Measurements from ENCODE around the gene C1orf185.

C1orf185 gene

DNA sequence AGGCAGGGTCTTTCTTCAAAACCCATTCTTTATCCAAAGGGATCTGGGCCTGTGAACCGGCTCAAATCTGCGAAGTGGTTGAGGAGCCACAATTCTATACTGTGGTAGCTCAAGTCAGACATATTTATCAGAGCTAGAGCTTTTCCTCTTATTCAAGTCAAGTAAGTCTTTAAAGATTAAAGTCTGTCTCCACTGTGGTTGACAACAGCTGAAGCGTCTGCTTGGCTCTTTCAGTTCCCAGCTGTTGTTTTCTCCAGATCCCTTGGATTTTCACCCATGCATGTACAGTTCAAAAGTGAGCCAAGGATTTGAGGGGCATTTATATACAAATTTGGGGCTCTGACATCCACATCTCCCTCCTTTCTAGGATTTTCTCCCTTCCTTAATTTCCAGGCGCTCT lies 66.9 kb downstream of the C1orf185 start:
- TF ChIP-seq, protein P1, sequence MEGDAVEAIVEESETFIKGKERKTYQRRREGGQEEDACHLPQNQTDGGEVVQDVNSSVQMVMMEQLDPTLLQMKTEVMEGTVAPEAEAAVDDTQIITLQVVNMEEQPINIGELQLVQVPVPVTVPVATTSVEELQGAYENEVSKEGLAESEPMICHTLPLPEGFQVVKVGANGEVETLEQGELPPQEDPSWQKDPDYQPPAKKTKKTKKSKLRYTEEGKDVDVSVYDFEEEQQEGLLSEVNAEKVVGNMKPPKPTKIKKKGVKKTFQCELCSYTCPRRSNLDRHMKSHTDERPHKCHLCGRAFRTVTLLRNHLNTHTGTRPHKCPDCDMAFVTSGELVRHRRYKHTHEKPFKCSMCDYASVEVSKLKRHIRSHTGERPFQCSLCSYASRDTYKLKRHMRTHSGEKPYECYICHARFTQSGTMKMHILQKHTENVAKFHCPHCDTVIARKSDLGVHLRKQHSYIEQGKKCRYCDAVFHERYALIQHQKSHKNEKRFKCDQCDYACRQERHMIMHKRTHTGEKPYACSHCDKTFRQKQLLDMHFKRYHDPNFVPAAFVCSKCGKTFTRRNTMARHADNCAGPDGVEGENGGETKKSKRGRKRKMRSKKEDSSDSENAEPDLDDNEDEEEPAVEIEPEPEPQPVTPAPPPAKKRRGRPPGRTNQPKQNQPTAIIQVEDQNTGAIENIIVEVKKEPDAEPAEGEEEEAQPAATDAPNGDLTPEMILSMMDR (IDR thresholded peaks at IDR 0.05) = no peak

DNA sequence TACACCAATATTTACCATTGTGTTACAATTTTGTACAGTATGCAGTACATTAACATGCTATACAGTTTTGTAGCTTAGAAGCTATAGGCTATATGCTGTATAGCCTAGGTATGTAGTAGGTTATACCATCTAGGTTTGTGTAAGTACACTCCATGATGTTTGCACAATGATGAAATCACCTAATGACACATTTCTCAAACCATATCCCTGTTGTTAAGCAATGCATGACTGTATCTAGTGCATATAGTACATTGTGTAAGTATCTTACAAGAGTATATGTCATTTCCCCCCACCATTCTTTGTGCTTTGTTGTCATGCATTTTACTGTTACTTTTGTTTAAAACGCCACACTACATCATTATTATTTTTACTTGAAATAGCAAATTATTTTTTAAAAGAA lies 68.3 kb downstream of the C1orf185 start:
- TF ChIP-seq, protein P1 (IDR thresholded peaks at IDR 0.05) = no peak

DNA sequence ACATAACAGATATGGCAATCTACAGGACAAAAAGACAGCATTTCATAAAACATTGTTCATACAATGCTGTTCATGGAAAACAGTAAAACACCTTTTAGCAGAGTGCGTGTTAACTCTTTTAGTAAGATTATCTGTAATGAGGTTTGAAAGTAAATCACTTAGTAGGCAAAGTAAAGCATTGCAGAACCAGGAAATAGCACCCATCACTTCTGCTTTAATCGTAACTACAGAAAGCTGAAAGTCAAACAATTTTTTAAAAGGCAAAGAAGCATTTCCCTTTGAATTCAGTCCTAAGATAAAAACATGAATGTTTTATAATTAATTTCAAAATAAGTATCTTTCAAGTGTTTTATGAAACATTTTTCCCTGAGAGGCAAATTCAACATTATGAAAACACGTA lies 70.8 kb downstream of the C1orf185 start:
- TF ChIP-seq, protein P1 (IDR thresholded peaks at IDR 0.05) = no peak

DNA sequence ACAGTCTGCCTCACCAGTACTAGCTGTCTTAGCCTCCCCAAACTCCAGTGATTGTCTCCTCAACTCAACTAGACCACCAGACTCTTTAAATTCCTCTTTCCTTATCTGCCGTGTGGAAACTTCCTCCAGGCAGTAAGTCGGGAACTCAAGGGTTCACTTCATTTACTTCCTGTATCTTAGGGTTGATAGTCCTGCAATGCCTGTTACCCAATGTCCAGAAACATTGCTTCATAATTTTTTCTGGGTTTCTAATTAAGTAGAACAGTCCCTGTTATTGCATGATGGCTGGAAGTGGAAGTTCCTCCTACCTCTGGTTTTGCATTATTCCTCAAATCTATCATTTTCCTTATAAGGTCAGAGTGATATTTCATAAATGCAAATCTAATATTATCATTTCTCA lies 73.2 kb downstream of the C1orf185 start:
- TF ChIP-seq, protein P1 (IDR thresholded peaks at IDR 0.05) = no peak

DNA sequence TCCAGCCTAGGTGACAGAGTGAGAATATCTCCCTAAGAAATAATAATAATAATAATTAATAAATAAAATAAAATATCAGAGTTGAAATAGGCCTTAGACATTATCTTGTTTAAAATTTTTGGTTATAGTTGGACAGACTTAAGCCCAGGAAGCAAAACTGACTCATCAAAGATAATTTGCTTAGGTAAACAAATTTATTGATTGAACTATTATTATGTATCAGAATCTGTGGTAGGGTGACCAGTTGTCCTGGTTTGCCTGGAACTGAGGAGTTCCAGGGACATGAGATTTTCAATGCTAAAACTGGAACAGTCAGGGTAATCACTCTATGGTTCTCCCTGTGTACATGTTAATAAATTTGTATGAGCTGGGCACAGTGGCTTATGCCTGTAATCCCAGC lies 86.2 kb downstream of the C1orf185 start:
- TF ChIP-seq, protein P1 (IDR thresholded peaks at IDR 0.05) = no peak

DNA sequence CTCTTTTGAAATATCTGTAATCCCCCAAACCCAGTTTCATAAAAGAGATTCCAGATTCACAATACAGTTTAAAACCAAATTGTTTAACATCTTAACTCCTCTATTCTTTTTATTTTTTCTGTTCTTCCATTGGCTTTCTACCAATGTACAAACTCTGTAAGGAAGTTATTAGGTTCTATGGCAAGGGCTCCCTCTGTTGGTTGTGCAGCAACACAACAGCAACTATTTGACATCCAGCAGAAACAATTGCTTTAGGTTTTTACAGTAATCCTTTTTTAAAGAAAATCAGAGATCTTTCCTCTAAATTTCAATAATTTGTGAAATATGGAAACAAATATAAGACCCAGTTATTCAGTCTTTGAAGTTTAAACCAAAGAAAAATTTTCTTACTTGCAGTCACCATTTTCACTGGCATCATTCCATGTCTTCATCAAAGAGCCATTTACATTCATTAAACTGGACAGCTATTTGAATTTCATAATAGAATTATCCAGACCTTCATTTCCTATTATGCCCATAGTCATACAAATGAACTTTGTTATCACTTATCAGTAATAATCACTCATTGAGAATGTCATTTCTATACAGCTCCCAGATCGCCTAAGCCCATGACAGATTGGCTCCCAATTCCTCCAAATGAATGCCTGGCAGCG lies 87.5 kb downstream of the C1orf185 start:
- TF ChIP-seq, protein P1 (IDR thresholded peaks at IDR 0.05) = peak; percentile 99

DNA sequence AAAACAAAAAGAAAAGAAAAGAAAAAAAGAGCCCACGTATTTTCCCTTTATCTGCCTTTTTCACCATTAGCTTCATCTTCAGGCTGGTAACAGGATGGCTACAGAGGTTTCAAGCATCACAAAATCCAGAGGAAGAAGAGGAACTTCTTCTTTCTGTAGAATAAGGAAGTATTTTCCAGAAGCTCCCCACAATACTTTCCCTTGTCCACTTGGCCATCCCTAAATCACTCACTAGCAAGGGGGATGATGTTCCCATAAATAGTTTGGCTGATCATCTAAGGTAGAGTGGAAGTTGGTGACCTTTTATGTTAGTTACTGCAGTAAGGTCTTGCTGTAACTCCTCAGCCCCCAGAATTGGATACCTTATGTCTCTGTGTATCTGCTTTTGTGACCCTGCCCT lies 88.9 kb downstream of the C1orf185 start:
- TF ChIP-seq, protein P1 (IDR thresholded peaks at IDR 0.05) = no peak

Data from LNCAP (cell line).